HG02884 (cell line): Measurements from ENCODE around the gene SDHAF1.

Experiments
- ATAC-seq: cut with Tn5 transposase; IDR thresholded peaks from one replicate; pipeline ENCODE4 v1.9.1; 2021; ENCODE audit warnings: mild to moderate bottlenecking, moderate library complexity; ENCODE audit not compliant: unreplicated experiment

Gene SDHAF1

GRCh38 chr19:35986664-35987570, 8.1 kb upstream of the SDHAF1 start:
- no peak for ATAC-seq

DNA sequence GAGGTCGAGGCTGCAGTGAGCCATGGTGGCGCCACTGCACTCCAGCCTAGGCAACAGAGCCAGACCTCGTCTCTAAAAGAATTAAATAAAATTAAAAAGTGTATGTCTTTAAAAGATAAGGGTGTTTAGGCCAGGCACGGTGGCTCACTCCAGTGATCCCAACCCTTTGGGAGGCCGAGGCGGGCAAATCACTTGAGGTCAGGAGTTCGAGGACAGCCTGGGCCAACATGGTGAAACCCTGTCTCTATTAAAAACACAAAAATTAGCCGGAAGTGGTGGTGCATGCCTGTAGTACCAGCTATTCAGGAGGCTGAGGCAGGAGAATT, 7.5 kb upstream of the SDHAF1 start:
- no peak for ATAC-seq

DNA sequence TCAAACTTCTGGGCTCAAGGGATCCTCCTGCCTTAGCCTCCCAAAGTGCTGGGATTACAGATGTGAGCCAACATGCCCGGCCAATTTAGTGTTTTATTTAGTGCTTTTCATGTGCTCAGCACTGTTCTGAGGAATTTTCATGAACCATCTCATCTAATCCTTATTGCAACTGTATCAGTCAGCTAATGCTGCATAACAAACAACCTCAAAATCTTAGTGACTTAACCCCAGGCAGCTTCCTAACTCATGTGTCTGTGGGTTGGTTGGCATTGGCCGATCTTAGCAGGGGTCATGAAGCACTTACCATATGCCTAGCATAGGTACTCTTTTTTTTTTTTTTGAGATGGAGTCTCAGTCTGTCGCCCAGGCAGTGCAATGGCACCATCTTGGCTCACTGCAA, 6.2 kb upstream of the SDHAF1 start:
- no peak for ATAC-seq

DNA sequence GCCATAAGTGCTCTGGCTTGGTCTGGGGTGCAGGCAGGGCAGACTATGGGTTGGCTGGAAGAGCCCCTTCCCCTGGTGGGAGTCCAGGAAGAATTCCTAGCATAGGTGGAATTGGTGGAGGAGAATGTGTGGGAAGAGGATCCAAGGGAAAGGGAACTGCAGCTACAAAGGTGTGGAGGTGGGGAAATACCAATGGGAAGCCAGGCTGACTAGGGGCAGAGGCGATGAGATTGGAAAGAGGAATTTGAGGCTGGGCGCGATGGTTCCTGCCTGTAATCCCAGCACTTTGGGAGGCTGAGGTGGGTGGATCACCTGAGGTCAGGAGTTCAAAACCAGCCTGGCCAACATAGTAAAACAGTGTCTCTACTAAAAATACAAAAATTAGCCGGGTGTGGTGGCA, 4.8 kb upstream of the SDHAF1 start:
- ATAC-seq: no peak

- no peak for ATAC-seq
Observed at GRCh38 chr19:35990771-35991730, 3.9 kb upstream of the SDHAF1 start.

- ATAC-seq: no peak
Observed at GRCh38 chr19:35991731-35992450, 3.1 kb upstream of the SDHAF1 start.

- no peak for ATAC-seq
Observed at GRCh38 chr19:35992907-35993765, 1.9 kb upstream of the SDHAF1 start.

DNA sequence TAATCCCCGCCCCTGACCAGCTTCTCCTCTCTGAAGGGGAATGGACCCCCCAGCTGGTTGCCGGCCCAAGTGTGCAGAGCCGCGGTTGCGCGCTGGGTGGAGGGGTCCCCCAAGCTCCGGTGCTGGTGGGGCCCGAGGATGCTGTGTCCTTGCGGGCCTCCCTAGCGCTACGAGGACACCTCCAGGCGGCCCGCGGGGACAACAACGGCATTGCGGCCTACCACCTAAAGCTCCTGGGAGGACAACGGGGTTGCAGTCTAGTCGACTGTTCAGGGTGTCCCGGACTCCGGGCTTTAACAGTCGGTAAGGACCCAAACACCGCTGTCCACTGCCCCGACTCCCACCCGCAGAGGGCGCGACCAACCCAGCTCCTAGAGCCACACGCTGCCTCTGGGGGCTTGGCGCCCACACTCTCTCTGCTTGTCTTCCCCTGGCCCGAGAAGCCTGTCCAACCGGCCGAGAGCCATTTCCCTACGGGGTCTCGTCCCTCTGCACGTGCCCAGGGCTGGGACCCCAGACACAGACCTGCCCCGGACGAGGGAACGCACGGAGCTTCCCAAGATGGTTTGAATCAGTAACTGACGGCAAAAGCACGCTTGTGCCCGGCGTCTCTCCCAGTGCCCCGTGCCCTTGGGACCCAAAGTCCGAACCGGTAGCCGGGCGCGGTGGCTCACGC, 927 bp upstream of the SDHAF1 start:
- no peak for ATAC-seq

GRCh38 chr19:35996777-35997176, 1.8 kb downstream of the SDHAF1 start:
- ATAC-seq: no peak

DNA sequence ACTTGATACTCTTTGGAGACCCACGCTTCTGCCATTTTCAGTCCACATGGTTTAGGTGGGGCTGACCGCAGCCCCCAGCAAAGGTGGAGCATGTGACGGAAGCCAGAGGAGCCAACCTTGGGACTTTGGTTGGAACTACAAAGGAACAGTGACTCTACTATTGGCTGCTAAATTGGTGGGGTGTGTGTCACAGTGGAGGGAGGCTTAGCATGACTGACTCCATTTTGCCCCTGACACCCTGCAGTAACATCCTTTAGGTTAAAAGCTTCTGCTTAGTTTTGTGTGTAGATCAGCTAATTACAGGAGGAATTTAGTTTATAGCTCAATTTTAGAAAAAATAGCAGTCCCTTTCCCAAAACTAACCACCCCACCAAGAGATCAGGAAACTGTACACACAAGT, 6.6 kb downstream of the SDHAF1 start:
- ATAC-seq: no peak

- ATAC-seq: no peak
Observed at GRCh38 chr19:36003284-36003683, 8.3 kb downstream of the SDHAF1 start.

- no peak for ATAC-seq
Observed at GRCh38 chr19:36006955-36007354, 12.0 kb downstream of the SDHAF1 start.

DNA sequence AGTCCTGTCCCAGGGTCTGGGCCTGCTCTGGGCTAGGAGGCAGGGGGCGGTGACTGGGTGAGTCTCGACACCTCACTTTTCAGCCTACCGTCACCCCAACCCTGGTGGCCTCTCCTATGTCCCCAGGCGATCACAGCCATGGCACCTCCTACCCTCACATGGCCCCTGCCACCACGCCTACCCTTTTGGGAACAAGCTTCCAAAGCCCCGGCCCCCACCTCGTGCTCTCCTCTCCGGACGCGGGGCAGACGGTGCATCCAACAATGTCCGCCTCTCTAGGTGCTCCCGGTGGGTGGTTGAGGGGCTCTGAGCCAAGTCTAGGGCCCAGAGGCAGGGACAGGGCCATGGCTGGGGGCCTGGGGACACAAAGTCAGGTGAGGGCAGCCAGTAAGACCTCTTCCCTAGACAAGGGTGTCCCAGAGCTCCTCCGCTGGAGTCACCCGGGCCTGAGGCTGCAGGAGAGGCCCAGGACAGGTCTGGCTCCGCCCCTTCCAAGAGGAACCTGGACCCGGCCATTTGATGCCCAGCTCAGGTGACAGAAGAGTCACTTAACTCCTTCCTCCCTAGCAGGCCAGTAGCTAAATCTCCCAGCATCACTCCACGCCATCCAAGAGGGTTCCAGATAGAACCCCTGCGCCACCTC, 13.5 kb downstream of the SDHAF1 start, which contains the start of gene SYNE4:
TSS of gene SYNE4 (minus strand) at position 478 of the 643 bp plus-strand sequence. CDS start at position 346, 132 bp downstream.
- no peak for ATAC-seq

DNA sequence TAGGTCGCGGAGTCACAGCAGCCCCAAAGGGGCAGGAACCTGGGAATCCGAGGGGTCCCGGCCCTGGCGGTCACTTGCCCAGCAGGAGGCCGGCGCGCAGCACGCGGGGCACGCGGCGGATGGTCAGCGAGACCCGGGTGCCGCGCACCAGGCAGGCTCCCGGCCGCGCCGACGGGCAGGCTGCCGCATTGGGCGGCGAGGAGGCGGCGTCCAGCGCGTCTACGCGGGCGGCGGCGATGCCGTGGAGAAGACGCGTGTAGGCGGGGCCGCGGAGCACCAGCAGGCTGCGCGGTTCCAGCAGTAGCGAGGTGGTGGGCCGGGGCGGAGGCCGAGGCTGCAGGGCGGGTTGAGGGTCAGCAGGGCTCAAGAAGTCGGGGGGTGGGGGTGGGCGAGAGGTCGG, 14.2 kb downstream of the SDHAF1 start:
- ATAC-seq: no peak

DNA sequence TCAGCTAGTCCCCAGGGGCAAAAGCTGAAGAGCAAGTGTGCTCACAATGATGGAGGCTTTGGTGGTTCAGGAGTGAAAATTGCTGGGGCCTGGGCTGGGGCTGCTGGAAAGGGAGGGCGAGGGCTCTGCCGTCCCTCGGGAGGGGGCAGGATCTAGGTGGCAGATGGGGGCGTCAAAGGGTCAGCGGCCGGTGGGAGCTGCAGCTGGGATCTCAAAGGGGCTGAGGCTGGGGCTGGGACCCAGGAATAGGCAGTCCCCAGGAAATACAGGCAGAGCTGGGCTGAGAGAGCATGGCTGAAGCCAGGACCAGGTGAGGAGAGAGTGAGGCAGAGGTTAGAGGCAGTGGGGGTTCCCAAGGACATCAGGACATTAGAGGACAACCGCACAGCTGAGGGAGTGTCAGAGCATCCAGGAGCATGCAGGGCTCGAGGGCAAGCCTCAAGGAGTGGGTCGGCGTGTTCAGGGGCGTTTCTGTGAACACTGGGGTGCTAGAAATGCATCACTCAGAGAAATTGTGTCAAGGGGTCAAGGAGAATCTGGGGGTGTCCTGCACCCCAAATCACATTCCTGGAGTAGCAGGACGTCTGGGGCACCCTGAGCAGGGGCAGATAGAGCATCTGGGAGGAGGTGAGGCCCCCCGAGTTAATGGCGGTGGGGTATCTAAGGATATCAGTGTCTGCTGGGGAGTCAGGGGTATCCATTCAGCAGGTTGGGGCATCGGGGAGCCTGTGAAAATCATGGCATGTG, 14.8 kb downstream of the SDHAF1 start:
- no peak for ATAC-seq

GRCh38 chr19:36010402-36010801, 15.4 kb downstream of the SDHAF1 start:
- no peak for ATAC-seq

DNA sequence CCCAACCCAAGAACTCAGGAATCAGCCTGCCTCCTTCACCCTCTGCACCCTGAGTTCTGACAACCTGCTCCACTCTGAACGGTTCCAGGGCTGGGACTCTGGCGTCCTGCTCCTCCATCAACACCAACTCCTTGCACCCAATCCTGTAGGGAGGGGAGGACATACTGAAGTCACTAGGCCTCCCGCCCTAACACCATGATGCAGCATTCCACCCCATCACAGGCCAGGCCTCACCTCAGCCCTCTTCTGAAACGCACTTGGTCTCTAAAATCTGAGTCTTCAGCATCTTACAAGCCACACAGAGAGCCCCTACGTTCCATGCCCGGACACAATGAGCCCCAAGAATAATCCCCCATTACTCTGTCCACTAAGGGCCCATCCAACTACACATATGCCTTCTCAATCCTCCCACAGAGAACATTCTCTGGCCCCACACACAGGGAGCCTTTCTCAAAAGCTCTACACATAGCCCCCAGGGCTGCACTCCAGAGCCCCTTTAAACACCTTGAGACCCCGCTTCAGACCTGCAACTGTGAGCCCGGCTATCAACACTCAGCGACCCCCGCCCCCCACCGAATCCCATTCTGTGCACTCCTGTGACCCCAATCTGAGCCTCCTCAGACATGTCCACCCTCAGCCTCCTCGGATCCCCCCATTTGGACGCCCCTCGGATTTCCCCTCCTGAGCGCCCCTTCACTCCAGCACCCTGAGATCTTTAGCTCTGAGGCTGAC, 18.5 kb downstream of the SDHAF1 start:
- ATAC-seq: no peak
